ENCODE data around the gene SLC6A19. TPM values are rescaled to one million over a fixed set of nuclear protein-coding genes. Genes with fewer than 3 reads are reported as not detected.
A peak's percentile ranks its signal among the peaks of the same experiment; 100 is the strongest.

Gene SLC6A19
- polyA plus RNA-seq, 4 donors, result 0.78 to 70.8 (median 42.4) TPM

- no peak for DNase-seq (ENCODE audit: low read depth in 4 of 4, low spot score in 3 of 4)
Observed at GRCh38 chr5:1205255-1206180, 4.1 kb downstream of the SLC6A19 start.

- no peak for DNase-seq (ENCODE audit: low read depth in 4 of 4, low spot score in 3 of 4)
Observed at GRCh38 chr5:1206521-1207412, 5.4 kb downstream of the SLC6A19 start.

- no peak for DNase-seq (ENCODE audit: low read depth in 4 of 4, low spot score in 3 of 4)
Observed at GRCh38 chr5:1207555-1207954, 6.2 kb downstream of the SLC6A19 start.

DNA sequence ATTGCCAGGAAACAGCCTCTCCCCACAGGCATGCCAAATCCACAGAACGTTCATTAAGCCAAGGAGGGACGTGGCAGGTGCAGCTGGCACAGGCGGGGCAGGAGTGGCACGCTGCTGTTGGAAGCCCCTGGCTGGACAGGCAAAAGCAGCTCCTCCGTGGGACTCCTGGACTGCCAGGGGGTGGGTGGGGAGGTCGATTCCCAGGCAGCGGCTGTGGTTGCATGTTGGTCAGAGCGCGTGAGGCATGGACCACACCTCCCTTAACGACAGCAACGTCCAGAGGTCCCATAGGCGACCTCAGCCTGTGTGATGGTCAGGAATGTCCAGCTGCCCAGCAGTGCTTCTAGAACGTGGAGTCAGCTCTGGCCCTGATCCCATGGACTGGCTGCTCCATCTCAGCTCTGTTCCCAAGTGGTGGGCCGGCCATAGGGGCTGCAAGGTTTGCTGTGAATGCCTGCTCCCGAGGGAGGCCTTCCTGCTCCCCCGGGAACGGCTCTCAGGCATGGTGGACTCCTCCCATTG lies 6.9 kb downstream of the SLC6A19 start:
- DNase-seq (ENCODE audit: low read depth in 4 of 4, low spot score in 3 of 4), result no peak

DNA sequence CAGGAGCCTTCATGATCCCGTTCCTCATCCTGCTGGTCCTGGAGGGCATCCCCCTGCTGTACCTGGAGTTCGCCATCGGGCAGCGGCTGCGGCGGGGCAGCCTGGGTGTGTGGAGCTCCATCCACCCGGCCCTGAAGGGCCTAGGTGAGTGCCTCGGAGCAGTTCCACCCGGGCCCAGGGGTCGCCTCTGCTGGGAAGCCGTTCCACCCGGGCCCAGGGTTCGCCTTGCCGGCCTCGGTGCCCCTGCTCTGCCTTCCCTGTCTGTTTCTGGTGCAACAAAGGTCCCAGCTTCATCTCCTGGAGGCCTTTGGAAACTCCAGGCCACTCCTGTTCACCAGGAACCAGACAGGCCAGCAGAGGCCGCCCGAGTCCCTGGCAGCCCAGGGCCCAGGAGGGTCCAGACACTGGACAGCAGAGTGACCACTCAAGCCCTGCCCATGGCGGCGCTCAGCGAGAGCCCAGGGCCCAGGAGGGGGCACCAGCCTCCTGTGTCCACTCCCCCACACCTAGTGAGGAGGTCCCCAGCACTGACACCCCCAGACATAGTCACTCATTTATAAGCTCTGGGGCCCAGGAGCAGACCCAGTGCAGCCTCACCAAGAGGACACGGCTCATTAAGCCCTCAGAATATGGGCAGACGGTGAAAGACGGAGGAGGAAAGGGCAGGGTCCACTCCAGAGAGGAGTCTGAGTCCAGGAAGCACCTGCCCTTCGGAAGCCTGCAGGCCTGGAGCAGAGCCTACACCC lies 7.5 kb downstream of the SLC6A19 start:
- DNase-seq (ENCODE audit: low read depth in 4 of 4, low spot score in 3 of 4), result peak in 3 of 4 donors; percentile 43 to 77 (median 50)

GRCh38 chr5:1209489-1209852 lies 8.1 kb downstream of the SLC6A19 start:
- no peak for DNase-seq (ENCODE audit: low read depth in 4 of 4, low spot score in 3 of 4)

DNA sequence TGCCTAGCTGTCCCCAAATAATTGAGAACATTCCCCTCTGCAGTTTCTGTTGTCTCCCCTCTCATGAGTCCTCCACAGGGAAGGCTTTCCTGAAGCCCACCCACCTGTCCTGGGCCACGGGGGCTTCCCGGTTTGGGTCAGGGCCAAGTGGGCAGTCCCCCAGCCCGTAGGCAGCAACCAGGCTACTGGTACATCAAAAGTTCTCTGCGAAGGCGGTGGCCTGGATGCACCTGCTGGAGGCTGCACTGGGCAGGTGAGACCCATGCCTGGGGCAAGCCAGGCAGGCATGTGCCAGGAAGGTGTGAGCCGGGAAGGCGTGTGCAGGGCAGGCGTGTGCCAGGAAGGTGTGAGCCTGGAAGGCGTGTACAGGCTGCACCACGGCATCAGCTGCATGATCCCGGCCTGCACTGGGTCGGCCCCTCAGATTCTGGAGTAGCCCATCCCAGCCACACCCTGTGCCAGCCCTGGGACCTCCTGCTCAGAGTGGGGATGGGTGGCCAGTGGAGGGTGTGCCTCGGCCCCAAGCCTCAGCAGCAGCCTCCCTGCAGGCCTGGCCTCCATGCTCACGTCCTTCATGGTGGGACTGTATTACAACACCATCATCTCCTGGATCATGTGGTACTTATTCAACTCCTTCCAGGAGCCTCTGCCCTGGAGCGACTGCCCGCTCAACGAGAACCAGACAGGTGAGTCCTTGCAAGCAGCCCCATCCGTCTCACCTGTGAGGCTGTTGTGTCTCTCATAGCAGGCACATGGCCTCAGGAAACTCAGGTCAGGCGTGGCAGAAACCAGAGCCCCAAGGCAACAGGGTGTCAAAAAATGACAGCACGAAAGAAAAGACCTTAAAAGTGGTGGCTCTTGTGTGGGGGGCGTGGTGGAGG lies 8.7 kb downstream of the SLC6A19 start:
- no peak for DNase-seq (ENCODE audit: low read depth in 4 of 4, low spot score in 3 of 4)

DNA sequence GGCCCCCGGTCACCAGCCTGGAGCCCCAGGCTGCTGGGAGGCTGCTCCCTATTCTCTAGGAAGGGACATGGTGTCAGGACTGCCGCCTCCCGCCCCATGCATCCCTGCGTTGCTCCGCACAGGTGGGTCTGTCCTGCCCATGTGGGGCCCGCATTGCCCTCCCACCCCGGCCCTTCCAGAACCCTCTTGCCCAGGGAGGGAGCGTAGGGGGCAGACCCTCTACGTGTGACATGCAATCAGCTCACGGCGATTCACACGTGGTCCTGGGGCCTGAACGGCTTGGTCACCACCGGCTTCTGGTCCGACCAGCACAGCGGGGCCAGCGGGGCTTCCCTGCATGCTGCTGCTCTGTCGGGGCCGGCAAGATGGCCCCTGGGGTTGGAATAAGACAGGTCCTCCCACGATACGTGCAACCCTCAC lies 9.4 kb downstream of the SLC6A19 start:
- no peak for DNase-seq (ENCODE audit: low read depth in 4 of 4, low spot score in 3 of 4)

- DNase-seq (ENCODE audit: low read depth in 4 of 4, low spot score in 3 of 4), result no peak
Observed at GRCh38 chr5:1211701-1212100, 10.3 kb downstream of the SLC6A19 start.

- DNase-seq (ENCODE audit: low read depth in 4 of 4, low spot score in 3 of 4), result no peak
Observed at GRCh38 chr5:1212271-1212670, 10.9 kb downstream of the SLC6A19 start.

DNA sequence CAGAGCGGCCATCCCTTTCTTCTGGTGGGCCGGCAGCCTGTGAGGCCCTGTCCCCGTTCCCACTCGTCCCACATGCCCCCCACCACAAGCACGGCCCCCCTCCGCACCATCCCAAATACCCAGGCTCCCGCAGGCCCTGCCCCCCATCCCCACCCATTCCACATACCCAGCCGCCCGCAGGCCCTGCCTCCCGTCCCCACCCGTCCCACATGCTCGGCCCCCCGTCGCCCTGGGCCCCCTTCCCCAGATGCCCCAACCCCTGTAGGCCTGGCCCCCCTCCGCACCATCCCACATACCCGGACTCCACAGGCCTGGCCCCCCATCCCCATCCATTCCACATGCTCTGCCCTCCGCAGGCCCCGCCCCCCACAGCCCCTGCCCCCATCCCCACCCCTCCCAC lies 11.5 kb downstream of the SLC6A19 start:
- DNase-seq (ENCODE audit: low read depth in 4 of 4, low spot score in 3 of 4), result no peak

GRCh38 chr5:1213508-1214162 lies 12.2 kb downstream of the SLC6A19 start:
- DNase-seq (ENCODE audit: low read depth in 4 of 4, low spot score in 3 of 4), result no peak

- no peak for DNase-seq (ENCODE audit: low read depth in 4 of 4, low spot score in 3 of 4)
Observed at GRCh38 chr5:1214163-1214935, 13.0 kb downstream of the SLC6A19 start.

- DNase-seq (ENCODE audit: low read depth in 4 of 4, low spot score in 3 of 4), result no peak
Observed at GRCh38 chr5:1214936-1215220, 13.5 kb downstream of the SLC6A19 start.

DNA sequence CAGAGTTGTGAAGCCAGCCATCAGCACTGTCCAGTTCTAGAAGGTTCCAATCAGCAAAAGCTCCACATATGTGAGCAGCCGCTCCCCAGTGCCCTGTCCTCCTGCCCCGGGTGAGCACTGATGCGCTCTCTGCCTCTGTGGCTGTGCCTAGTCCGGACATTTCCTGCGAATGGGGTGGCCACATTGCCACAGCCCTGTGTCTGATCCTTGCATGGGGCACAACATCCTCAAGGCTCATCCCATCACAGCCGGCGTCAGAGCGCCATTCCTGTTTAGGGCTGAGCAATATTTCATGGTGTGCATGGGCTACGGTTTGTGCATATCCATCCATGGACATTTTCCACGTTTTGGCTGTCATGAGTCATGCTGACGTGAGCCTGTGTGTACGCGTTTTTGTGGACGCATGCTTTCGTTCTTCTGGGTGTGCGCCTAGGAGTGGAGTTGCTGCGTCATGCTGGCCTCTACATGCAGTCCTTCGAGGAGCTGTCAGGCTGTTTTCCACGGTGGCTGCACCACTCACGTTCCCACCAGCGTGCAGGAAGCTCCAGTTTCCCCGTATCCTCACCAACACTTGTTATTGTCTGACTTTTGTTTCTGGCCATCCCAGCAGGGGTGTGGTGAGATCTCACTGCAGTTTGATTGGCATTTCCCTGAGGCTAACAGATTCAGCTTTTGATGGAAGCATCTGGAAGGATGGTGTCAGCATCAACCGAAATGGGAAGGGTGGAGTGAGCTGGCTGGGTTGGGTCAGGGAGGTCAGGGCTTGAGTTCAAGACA lies 14.1 kb downstream of the SLC6A19 start:
- DNase-seq (ENCODE audit: low read depth in 4 of 4, low spot score in 3 of 4), result no peak

DNA sequence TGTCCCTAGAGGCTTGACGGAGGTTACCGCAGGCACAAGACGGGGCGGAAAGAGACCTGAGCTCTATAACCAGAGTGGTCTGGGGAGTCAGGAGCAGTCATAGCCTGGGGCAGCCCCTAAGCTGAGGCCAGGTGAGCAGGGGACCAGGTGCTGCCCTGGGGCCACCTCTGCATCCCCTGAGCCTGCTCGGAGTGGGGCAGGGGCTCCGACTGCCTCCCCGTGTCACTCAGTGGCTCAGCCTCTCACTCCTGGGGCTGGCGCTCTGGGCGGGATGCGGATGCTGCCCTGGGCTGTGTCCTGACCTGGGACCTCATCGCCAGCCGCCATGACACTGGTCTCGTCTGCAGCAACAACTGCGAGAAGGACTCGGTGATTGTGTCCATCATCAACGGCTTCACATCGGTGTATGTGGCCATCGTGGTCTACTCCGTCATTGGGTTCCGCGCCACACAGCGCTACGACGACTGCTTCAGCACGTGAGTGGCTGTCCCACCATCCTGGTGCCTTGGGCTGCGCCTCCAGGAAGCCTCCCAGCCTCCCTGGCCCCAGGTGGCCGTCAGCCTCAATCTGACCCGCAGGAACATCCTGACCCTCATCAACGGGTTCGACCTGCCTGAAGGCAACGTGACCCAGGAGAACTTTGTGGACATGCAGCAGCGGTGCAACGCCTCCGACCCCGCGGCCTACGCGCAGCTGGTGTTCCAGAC lies 15.0 kb downstream of the SLC6A19 start:
- DNase-seq (ENCODE audit: low read depth in 4 of 4, low spot score in 3 of 4), result no peak

DNA sequence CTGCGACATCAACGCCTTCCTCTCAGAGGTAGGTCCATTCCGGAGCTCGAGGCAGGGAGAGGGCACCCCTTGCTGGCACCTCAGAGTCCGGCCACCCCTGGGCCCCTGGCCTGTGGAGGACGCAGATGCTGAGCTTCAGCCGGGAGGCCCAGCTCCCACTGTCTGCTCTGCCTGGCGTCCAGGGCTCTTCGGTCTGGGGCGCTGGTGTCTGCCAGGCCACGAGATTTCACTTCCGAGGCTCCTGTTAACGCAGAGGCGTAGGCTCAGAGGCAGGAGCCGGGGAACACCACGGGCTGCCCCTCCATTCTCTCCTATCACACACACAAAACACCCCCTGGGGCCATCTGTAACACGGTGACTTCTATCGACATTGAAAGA lies 15.5 kb downstream of the SLC6A19 start:
- DNase-seq (ENCODE audit: low read depth in 4 of 4, low spot score in 3 of 4), result no peak
